ENCODE measurements around the gene KCTD17.

KCTD17 gene

GRCh38 chr22:37080838-37081237 is 29.3 kb downstream of the KCTD17 start:
- TF ChIP-seq GATA3 (IDR thresholded peaks at IDR 0.05; ENCODE audit: low read depth, low read length) (no peak), GATA2 (IDR thresholded peaks at IDR 0.05; ENCODE audit: low read depth, low read length) (no peak)

GRCh38 chr22:37082251-37082873 is 30.8 kb downstream of the KCTD17 start:
- no peak for TF ChIP-seq GATA3 (IDR thresholded peaks at IDR 0.05; ENCODE audit: low read depth, low read length)

GRCh38 chr22:37083914-37084313 is 32.4 kb downstream of the KCTD17 start:
- TF ChIP-seq GATA3 (IDR thresholded peaks at IDR 0.05; ENCODE audit: low read depth, low read length), result no peak
- TF ChIP-seq GATA2 (IDR thresholded peaks at IDR 0.05; ENCODE audit: low read depth, low read length), result no peak

GRCh38 chr22:37084385-37084784 is 32.8 kb downstream of the KCTD17 start:
- TF ChIP-seq GATA2 (IDR thresholded peaks at IDR 0.05; ENCODE audit: low read depth, low read length), result no peak

GRCh38 chr22:37086184-37086583 is 34.6 kb downstream of the KCTD17 start:
- TF ChIP-seq GATA3 (IDR thresholded peaks at IDR 0.05; ENCODE audit: low read depth, low read length) (no peak), GATA2 (IDR thresholded peaks at IDR 0.05; ENCODE audit: low read depth, low read length) (no peak)

GRCh38 chr22:37088108-37088605 is 36.6 kb downstream of the KCTD17 start:
- no peak for TF ChIP-seq GATA2 (IDR thresholded peaks at IDR 0.05; ENCODE audit: low read depth, low read length)
- TF ChIP-seq GATA3 (IDR thresholded peaks at IDR 0.05; ENCODE audit: low read depth, low read length), result no peak

- TF ChIP-seq GATA2 (IDR thresholded peaks at IDR 0.05; ENCODE audit: low read depth, low read length) (no peak), GATA3 (IDR thresholded peaks at IDR 0.05; ENCODE audit: low read depth, low read length) (no peak)
These were observed 37.3 kb downstream of the KCTD17 start for GRCh38 chr22:37088750-37089408.

- no peak for TF ChIP-seq GATA3 (IDR thresholded peaks at IDR 0.05; ENCODE audit: low read depth, low read length)
- no peak for TF ChIP-seq GATA2 (IDR thresholded peaks at IDR 0.05; ENCODE audit: low read depth, low read length)
These were observed 37.9 kb downstream of the KCTD17 start for GRCh38 chr22:37089434-37089833.

GRCh38 chr22:37090920-37091695 is 39.6 kb downstream of the KCTD17 start:
- no peak for TF ChIP-seq GATA3 (IDR thresholded peaks at IDR 0.05; ENCODE audit: low read depth, low read length)
- TF ChIP-seq GATA2 (IDR thresholded peaks at IDR 0.05; ENCODE audit: low read depth, low read length), result no peak

- TF ChIP-seq GATA2 (IDR thresholded peaks at IDR 0.05; ENCODE audit: low read depth, low read length), result no peak
- TF ChIP-seq GATA3 (IDR thresholded peaks at IDR 0.05; ENCODE audit: low read depth, low read length), result no peak
These were observed 40.5 kb downstream of the KCTD17 start for GRCh38 chr22:37091994-37092393.

- TF ChIP-seq GATA2 (IDR thresholded peaks at IDR 0.05; ENCODE audit: low read depth, low read length) (no peak), GATA3 (IDR thresholded peaks at IDR 0.05; ENCODE audit: low read depth, low read length) (no peak)
These were observed 41.5 kb downstream of the KCTD17 start for GRCh38 chr22:37092997-37093396.

- no peak for TF ChIP-seq GATA3 (IDR thresholded peaks at IDR 0.05; ENCODE audit: low read depth, low read length)
- TF ChIP-seq GATA2 (IDR thresholded peaks at IDR 0.05; ENCODE audit: low read depth, low read length), result no peak
These were observed 42.7 kb downstream of the KCTD17 start for GRCh38 chr22:37094239-37094638.

GRCh38 chr22:37095113-37095512 is 43.6 kb downstream of the KCTD17 start:
- TF ChIP-seq GATA2 (IDR thresholded peaks at IDR 0.05; ENCODE audit: low read depth, low read length), result no peak

- no peak for TF ChIP-seq GATA3 (IDR thresholded peaks at IDR 0.05; ENCODE audit: low read depth, low read length)
- no peak for TF ChIP-seq GATA2 (IDR thresholded peaks at IDR 0.05; ENCODE audit: low read depth, low read length)
These were observed 45.8 kb downstream of the KCTD17 start for GRCh38 chr22:37097346-37097745.

Measured in SH-SY5Y (cell line).